Superior temporal gyrus (tissue), 1 donor: ENCODE data around the gene ADCYAP1R1.

Experiments
- DNase-seq: peaks from one replicate; pipeline ENCODE4 v3.0.0-alpha.2; 2016; ENCODE audit errors: extremely low spot score

Gene ADCYAP1R1

GRCh38 chr7:31051598-31052486 lies at the start of gene ADCYAP1R1:
Gene ADCYAP1R1, plus strand, starts transcription at chr7:31052308. Its CDS starts 10,957 bp downstream, at chr7:31063265.
- DNase-seq = no peak

GRCh38 chr7:31003097-31003496 lies 49.0 kb upstream of the ADCYAP1R1 start:
- DNase-seq = no peak

DNA sequence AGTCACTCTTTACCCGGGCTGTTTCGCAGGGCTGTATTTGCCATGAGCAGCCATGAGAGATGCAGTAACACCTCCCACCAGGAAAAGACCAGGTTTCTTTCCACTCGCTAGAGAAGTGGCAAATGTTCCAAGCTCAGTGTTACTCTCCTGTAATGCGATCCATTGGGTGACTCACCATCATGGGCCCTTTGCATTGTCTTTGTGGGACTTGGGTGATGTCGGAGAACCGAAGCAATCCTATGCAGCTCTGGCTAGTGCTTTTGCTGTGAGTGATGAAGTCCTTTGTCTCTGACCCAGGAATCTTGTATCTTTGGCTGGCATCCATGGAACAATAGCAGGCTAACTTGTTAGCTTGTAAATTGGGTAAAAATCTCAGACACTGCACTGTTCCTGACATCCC lies 48.4 kb upstream of the ADCYAP1R1 start:
- DNase-seq = no peak

GRCh38 chr7:31004393-31004792 lies 47.7 kb upstream of the ADCYAP1R1 start:
- DNase-seq = no peak

GRCh38 chr7:31006857-31007256 lies 45.3 kb upstream of the ADCYAP1R1 start:
- no peak for DNase-seq

GRCh38 chr7:31007634-31008033 lies 44.5 kb upstream of the ADCYAP1R1 start:
- DNase-seq = no peak

GRCh38 chr7:31014826-31015225 lies 37.3 kb upstream of the ADCYAP1R1 start:
- DNase-seq = no peak

GRCh38 chr7:31017032-31017675 lies 35.0 kb upstream of the ADCYAP1R1 start:
- peak; percentile 14 for DNase-seq

DNA sequence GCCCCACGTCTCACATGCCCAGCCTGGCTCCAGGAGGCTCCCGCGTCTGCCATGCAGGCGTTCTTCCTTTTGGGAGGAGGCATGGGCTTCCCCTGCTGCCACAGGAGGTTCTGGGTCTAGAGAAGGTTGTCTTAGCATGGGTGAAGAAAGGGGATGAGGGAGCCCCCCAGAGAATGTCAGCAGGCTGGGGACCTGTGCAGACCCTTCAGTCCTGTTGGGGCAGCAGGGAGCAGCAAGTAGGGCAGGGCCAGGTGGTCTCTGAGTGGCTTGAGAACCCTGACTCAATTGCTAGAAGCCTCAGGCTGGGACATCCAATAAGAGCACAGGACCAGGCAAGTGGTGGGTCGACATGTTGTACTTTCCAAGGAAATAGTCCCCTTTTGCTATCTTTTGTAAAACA lies 34.4 kb upstream of the ADCYAP1R1 start:
- DNase-seq = no peak

DNA sequence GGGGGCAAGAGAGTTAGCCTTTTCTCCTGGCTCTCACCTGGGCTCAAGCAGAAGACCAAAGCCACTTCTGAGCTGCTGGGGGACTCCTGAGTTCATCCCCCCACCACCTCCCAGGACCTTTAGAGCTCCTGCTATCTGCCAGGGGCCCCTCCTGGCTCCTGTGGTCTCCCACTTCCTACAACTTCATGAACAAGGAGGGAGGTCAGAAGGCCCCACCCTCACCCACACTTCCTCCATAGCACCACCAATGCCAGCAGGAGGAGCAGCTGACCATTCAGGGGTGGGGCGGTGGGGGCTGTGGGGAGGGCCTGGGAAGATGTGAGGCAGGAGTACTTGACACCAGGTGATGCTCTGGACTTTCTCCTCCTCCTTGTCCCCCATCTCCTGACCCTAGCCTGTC lies 32.6 kb upstream of the ADCYAP1R1 start:
- no peak for DNase-seq

DNA sequence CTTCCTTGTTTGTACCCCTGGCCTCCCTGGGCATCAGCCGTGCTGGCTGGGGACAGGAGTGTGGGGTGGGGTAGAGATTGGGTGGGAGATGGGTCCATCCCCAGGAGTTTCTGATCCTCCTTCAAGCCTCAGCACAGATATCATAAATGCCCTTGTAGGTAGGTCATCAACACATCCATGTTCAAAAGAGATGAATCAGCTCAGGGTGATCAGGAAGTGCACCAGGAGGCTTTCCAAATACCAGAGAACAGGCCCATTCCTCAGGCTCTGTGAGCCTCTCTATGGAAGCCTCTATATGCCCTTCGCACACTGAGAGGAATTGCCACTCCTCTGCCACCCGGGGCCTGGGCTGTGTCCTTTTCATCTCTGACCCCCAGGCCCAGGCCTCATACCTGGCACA lies 31.9 kb upstream of the ADCYAP1R1 start:
- DNase-seq = no peak

DNA sequence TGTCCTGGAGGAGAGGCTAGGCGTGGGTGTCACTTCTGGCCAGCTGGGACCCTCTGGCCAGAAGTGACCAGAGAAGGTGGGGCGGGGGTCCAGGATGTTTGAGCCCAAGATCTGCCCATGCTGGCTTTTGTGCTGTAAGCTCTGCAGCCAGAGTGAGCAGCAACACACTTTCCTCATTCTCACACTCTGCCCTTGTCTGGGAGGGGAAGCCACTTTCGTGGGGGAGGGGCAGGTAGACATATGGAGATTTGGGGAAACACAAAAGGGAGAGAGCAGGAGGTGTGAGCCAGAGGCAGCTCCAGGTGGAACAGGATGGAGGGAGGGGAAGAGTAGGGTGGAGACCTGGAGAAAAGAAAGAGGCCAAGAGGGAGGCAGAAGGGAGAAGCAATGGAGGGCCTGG lies 31.5 kb upstream of the ADCYAP1R1 start:
- DNase-seq = no peak

GRCh38 chr7:31022117-31022516 lies 30.0 kb upstream of the ADCYAP1R1 start:
- no peak for DNase-seq

- DNase-seq = no peak
These were observed 29.4 kb upstream of the ADCYAP1R1 start for GRCh38 chr7:31022726-31023125.

DNA sequence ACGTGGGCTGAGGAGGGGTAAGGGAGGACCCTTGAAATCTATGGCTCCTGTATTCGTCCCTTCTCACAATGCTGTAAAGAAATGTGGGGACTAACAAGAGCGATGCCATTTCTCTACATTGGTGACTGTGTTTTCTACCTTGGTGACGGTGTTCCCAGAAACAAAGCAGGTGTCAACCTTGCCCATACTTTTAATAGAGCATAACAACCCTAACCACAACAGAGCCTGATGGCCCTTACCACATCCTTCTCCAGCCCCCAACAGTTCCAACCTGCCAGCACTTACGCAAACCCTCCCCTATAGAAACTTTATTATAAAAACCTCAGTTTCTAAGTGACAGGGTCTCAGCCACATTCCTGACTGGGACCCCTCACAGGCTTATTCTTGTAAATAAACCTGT lies 28.2 kb upstream of the ADCYAP1R1 start:
- DNase-seq = no peak

DNA sequence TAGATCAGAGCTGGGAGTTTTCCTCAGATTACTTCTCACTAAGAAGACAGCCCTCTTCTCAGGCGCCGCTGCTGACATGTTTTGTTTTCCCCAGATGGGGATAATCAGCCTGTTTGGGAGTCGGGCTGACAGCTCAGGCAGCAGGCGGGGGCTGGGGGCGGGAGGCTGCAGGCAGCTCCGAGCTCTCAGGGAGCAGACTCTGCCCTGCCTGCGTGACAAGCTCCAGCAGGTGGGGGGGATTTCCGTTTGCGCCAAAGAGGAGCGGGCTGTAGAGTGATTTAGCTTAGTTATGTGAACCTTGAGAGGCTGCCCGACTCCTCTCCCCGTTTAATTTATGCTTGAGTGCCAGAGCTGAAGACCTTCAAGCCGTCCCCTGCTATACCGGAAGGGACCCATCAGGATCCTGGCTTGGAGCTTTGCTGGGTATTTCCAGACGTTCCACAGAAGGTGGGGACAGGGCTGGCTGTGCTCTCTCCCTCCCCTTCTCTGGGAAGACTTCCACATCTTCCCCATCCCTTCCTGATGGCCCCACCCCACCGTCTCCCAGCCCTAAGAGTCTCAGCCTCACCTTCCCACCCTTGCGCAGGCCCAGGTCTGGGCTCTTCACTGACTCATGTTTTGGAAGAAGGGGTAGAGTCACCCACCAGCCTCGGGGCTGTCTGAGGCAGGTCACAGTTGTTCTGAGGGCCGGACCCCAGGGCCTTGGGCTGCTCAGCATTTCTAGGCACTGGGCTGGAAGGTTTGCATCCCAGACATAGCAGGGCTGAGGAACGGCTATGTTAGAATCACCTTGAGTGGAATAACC lies 24.7 kb upstream of the ADCYAP1R1 start:
- no peak for DNase-seq

GRCh38 chr7:31028006-31028405 lies 24.1 kb upstream of the ADCYAP1R1 start:
- no peak for DNase-seq

GRCh38 chr7:31028417-31028992 lies 23.6 kb upstream of the ADCYAP1R1 start:
- DNase-seq = peak; percentile 52

- no peak for DNase-seq
These were observed 22.7 kb upstream of the ADCYAP1R1 start for GRCh38 chr7:31029251-31030042.

GRCh38 chr7:31033674-31034300 lies 18.3 kb upstream of the ADCYAP1R1 start:
- no peak for DNase-seq

DNA sequence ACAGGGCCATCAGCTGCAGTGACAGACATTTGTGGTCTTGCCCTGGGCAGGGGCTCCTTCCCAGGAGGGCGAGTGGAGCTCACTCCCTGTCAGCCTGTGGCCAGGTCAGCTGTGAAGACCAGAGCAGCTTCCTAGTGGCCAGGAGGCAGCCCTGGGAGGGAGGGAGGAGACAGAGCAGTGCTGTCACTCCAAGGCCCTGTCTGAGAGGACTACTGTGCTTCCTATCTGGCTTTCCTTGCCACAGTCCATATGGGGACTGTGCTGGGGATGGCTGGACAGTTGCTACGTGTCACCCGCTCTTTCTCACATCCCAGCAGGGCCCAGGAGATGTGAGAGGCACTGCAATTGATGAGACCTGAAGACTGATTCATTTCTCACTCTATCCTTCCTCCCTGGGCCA lies 15.2 kb upstream of the ADCYAP1R1 start:
- no peak for DNase-seq
